ENCODE results near the gene APH1B.

- TF ChIP-seq CTCF (IDR thresholded peaks at IDR 0.05): no peak
- no peak for TF ChIP-seq POLR2A (IDR thresholded peaks at IDR 0.05)
These were observed 27.9 kb downstream of the APH1B start for GRCh38 chr15:63305260-63305659.

All from sigmoid colon (tissue), 3 donors.